ENCODE data around the gene CPED1. TPM values are rescaled to one million over a fixed set of nuclear protein-coding genes. Genes with fewer than 3 reads are reported as not detected.

The CPED1 gene
- total RNA-seq, 4 donors from 2014 or later: 15.0 to 32.1 (median 21.8) TPM

DNA sequence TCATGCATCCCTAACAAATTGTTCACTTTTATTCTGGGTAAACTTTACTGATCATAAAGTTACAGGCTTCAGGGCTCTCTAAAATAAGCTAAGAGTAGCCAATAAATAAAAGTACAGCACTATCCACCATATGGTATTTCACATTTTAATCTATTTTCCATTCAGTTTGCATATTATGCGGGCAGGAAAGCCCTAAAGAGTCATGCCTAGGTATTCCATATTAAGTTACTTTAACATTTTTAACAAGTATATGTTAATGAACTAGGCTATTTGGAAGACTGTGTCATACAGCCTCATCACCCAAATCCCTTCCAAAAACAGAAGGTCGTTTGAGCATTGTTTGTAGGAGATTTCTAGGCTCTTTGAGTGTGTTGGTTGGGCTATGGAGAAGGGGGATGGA, 106.3 kb downstream of the CPED1 start:
- 27 to 56% methylated on average over 2 of the region's 2 CpGs for WGBS, 2 donors
- TF ChIP-seq, protein P1, sequence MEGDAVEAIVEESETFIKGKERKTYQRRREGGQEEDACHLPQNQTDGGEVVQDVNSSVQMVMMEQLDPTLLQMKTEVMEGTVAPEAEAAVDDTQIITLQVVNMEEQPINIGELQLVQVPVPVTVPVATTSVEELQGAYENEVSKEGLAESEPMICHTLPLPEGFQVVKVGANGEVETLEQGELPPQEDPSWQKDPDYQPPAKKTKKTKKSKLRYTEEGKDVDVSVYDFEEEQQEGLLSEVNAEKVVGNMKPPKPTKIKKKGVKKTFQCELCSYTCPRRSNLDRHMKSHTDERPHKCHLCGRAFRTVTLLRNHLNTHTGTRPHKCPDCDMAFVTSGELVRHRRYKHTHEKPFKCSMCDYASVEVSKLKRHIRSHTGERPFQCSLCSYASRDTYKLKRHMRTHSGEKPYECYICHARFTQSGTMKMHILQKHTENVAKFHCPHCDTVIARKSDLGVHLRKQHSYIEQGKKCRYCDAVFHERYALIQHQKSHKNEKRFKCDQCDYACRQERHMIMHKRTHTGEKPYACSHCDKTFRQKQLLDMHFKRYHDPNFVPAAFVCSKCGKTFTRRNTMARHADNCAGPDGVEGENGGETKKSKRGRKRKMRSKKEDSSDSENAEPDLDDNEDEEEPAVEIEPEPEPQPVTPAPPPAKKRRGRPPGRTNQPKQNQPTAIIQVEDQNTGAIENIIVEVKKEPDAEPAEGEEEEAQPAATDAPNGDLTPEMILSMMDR (IDR thresholded peaks at IDR 0.05): no peak
- no peak for TF ChIP-seq POLR2A (IDR thresholded peaks at IDR 0.05)
- no peak for TF ChIP-seq EP300 (IDR thresholded peaks at IDR 0.05)
- Histone ChIP-seq H3K27ac (no peak overlapping the region), H3K36me3 (peaks cover 0 to 6% (median 0%) of the 10 kb centered on the region in 3 donors), H3K4me3 (no peak overlapping the region), H3K9me3 (no peaks in the 10 kb centered on the region), H3K4me1 (no peaks in the 10 kb centered on the region), H3K27me3 (no peaks in the 10 kb centered on the region)
- DNase-seq (ENCODE audit: low spot score in 2 of 2): no peak

DNA sequence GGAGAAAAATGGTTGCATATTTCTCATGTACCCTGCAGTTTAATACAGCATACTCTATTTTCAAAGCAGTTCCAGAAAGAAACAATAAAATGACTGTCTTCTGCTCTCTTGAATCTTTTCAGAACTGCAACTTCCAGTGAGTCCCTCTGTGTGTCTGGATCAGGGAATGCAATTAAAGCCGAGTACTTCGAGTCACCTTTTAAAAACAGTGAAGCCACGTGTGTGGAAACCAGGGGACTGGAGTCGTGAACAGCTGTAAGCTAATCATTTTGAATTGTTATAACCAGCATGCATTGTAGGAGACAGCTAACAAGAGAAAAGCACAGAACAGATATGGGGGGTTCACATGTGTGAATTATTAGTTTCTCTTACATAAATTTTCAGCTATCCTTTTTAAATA, 109.1 kb downstream of the CPED1 start:
- H3K27me3 ChIP-seq: no peaks in the 10 kb centered on the region
- no peak for DNase-seq (ENCODE audit: low spot score in 2 of 2)
- H3K4me1 ChIP-seq: no peaks in the 10 kb centered on the region
- no peak overlapping the region for H3K4me3 ChIP-seq
- no peak overlapping the region for H3K27ac ChIP-seq
- H3K36me3 ChIP-seq: peaks cover 0 to 21% (median 0%) of the 10 kb centered on the region in 3 donors
- no peaks in the 10 kb centered on the region for H3K9me3 ChIP-seq
- no peak for TF ChIP-seq POLR2A (IDR thresholded peaks at IDR 0.05)
- TF ChIP-seq, protein P1 (IDR thresholded peaks at IDR 0.05): no peak
- TF ChIP-seq EP300 (IDR thresholded peaks at IDR 0.05): no peak
- WGBS, 2 donors: 36 to 38% methylated on average over 4 of the region's 4 CpGs

DNA sequence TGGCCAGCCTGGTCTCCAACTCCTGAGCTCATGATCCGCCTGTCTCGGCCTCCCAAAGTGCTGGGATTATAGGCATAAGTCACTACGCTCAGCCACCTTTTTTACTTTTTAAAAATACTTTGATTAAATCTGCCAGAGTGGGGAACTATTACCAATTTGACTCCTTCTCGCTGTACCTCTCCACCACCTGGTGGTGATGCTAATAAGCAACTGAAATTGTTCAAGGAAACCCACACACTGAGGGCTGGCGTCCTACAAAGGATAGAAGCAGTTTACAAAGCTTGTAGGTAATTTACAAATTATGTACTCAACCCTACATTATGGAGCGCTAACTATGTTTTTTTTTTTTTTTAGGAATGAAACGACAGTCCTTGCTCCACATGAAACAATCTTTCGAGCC, 111.1 kb downstream of the CPED1 start:
- no peak for DNase-seq (ENCODE audit: low spot score in 2 of 2)
- TF ChIP-seq EP300 (IDR thresholded peaks at IDR 0.05) (no peak), POLR2A (IDR thresholded peaks at IDR 0.05) (no peak)
- TF ChIP-seq, protein P1 (IDR thresholded peaks at IDR 0.05): no peak
- Histone ChIP-seq H3K9me3 (no peaks in the 10 kb centered on the region), H3K4me3 (no peak overlapping the region), H3K27ac (no peak overlapping the region), H3K36me3 (peaks cover 0 to 24% (median 0%) of the 10 kb centered on the region in 3 donors), H3K27me3 (no peaks in the 10 kb centered on the region), H3K4me1 (no peaks in the 10 kb centered on the region)
- WGBS, 2 donors: 91 to 94% methylated on average over 8 of the region's 8 CpGs

DNA sequence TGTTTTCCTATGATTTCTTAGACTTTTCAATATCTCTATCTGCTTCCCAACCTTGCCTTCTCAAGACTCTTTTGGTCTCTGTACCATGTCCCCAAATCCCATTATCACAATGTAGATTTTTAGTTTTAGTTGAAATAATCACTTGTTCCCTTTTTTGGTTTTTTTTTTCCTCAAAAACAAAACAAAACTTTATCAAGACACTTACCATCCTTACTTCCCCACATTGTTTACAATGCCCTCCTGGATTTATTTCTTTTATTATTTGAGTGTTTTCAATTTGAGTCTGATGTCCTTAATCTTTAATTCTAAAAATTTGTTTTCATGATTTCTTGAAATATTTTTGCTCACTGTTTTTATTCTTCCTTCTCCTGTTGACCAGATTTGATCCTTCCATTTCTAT, 112.6 kb downstream of the CPED1 start:
- Histone ChIP-seq H3K9me3 (no peaks in the 10 kb centered on the region), H3K4me3 (no peak overlapping the region), H3K27me3 (no peaks in the 10 kb centered on the region), H3K36me3 (peaks cover 0 to 24% (median 0%) of the 10 kb centered on the region in 3 donors), H3K4me1 (no peaks in the 10 kb centered on the region), H3K27ac (no peak overlapping the region)
- no peak for DNase-seq (ENCODE audit: low spot score in 2 of 2)
- no peak for TF ChIP-seq EP300 (IDR thresholded peaks at IDR 0.05)
- no peak for TF ChIP-seq POLR2A (IDR thresholded peaks at IDR 0.05)
- TF ChIP-seq, protein P1 (IDR thresholded peaks at IDR 0.05): no peak

DNA sequence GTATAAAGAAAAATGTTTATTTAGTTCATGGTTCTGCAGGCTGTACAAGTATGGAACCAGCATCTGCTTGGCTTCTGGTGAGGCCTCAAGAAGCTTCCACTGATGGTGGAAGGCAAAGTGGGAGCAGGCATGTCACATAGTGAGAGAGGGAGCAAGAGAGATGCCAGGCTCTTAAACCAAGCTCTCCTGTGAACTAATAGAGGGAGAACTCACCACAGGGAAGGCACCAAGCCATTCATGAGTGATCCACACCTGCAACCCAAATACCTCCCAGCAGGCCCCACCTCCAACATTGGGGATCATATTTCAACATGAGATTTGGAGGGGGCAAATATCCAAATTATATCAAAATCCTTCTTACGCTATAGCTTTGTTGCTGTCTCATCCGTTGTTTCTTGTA, 113.1 kb downstream of the CPED1 start:
- no peak for DNase-seq (ENCODE audit: low spot score in 2 of 2)
- Histone ChIP-seq H3K36me3 (peaks cover 0 to 24% (median 0%) of the 10 kb centered on the region in 3 donors), H3K4me3 (no peak overlapping the region), H3K27me3 (no peaks in the 10 kb centered on the region), H3K4me1 (no peaks in the 10 kb centered on the region), H3K9me3 (no peaks in the 10 kb centered on the region), H3K27ac (no peak overlapping the region)
- WGBS, 2 donors: 96 to 100% methylated on average over 2 of the region's 2 CpGs
- TF ChIP-seq, protein P1 (IDR thresholded peaks at IDR 0.05): no peak
- no peak for TF ChIP-seq POLR2A (IDR thresholded peaks at IDR 0.05)
- TF ChIP-seq EP300 (IDR thresholded peaks at IDR 0.05): no peak

Measured in tibial nerve (tissue), 4 donors.